ENCODE results near the gene EML4. TPM values are rescaled to one million over a fixed set of nuclear protein-coding genes. Genes with fewer than 3 reads are reported as not detected.

The EML4 gene
- total and polyA plus RNA-seq, 2 donors from 2014 or later = 13.0 to 53.6 TPM

- FAIRE-seq (peak; percentile 51), DNase-seq (peak in 1 of 5 donors; percentile 30)
- Histone ChIP-seq H3K9me3 (ENCODE audit: control insufficient read depth in 2 of 3, insufficient read depth in 1 of 3, low read length in 3 of 3) (no peaks in the 10 kb centered on the region), H3K4me1 (ENCODE audit: control insufficient read depth in 2 of 3, insufficient read depth in 2 of 3, low read depth in 1 of 3, low read length in 3 of 3) (peaks cover 3 to 12% (median 11%) of the 10 kb centered on the region in 3 donors), H3K9ac (ENCODE audit: low read length in 3 of 3) (no peak overlapping the region), H3K27me3 (ENCODE audit: control insufficient read depth, insufficient read depth, low read length) (no peaks in the 10 kb centered on the region), H3K4me3 (ENCODE audit: low read length in 3 of 3) (no peak overlapping the region), H3K27ac (ENCODE audit: low read depth in 2 of 2, low read length in 2 of 2) (no peak overlapping the region), H3K36me3 (ENCODE audit: control insufficient read depth in 2 of 3, insufficient read depth in 3 of 3, low read length in 3 of 3) (no peaks in the 10 kb centered on the region)
- intact Hi-C loops (cut with DNase I) = no loop called here
- TF ChIP-seq CTCF (IDR thresholded peaks at IDR 0.05; ENCODE audit: borderline replicate concordance, extremely low read depth, insufficient read depth) = no peak
Measured at GRCh38 chr2:42191285-42192009, 22.3 kb downstream of the EML4 start.

- DNase-seq (no peak), FAIRE-seq (no peak)
- H3K4me3 ChIP-seq (ENCODE audit: low read length in 3 of 3) = no peak overlapping the region
- no peaks in the 10 kb centered on the region for H3K9me3 ChIP-seq (ENCODE audit: control insufficient read depth in 2 of 3, insufficient read depth in 1 of 3, low read length in 3 of 3)
- H3K9ac ChIP-seq (ENCODE audit: low read length in 3 of 3) = no peak overlapping the region
- H3K4me1 ChIP-seq (ENCODE audit: control insufficient read depth in 2 of 3, insufficient read depth in 2 of 3, low read depth in 1 of 3, low read length in 3 of 3) = peaks cover 3 to 14% (median 11%) of the 10 kb centered on the region in 3 donors
- intact Hi-C loops (cut with DNase I) = no loop called here
- no peak for TF ChIP-seq CTCF (IDR thresholded peaks at IDR 0.05; ENCODE audit: borderline replicate concordance, extremely low read depth, insufficient read depth)
- no peaks in the 10 kb centered on the region for H3K36me3 ChIP-seq (ENCODE audit: control insufficient read depth in 2 of 3, insufficient read depth in 3 of 3, low read length in 3 of 3)
- H3K27me3 ChIP-seq (ENCODE audit: control insufficient read depth, insufficient read depth, low read length) = no peaks in the 10 kb centered on the region
- no peak overlapping the region for H3K27ac ChIP-seq (ENCODE audit: low read depth in 2 of 2, low read length in 2 of 2)
Measured at GRCh38 chr2:42192010-42192373, 22.8 kb downstream of the EML4 start.

GRCh38 chr2:42192652-42193566 lies 23.8 kb downstream of the EML4 start:
- FAIRE-seq (no peak), DNase-seq (no peak)
- H3K4me1 ChIP-seq (ENCODE audit: control insufficient read depth in 2 of 3, insufficient read depth in 2 of 3, low read depth in 1 of 3, low read length in 3 of 3) = peaks cover 3 to 17% (median 11%) of the 10 kb centered on the region in 3 donors
- no peaks in the 10 kb centered on the region for H3K36me3 ChIP-seq (ENCODE audit: control insufficient read depth in 2 of 3, insufficient read depth in 3 of 3, low read length in 3 of 3)
- intact Hi-C loops (cut with DNase I) = no loop called here
- H3K4me3 ChIP-seq (ENCODE audit: low read length in 3 of 3) = no peak overlapping the region
- no peak overlapping the region for H3K27ac ChIP-seq (ENCODE audit: low read depth in 2 of 2, low read length in 2 of 2)
- H3K9ac ChIP-seq (ENCODE audit: low read length in 3 of 3) = no peak overlapping the region
- TF ChIP-seq CTCF (IDR thresholded peaks at IDR 0.05; ENCODE audit: borderline replicate concordance, extremely low read depth, insufficient read depth) = no peak
- no peaks in the 10 kb centered on the region for H3K9me3 ChIP-seq (ENCODE audit: control insufficient read depth in 2 of 3, insufficient read depth in 1 of 3, low read length in 3 of 3)
- H3K27me3 ChIP-seq (ENCODE audit: control insufficient read depth, insufficient read depth, low read length) = no peaks in the 10 kb centered on the region
